HG03097 (cell line): ENCODE measurements around the gene DNAJC27.
"Not testable (repeated sequence)": the region's sequence is repeated elsewhere in the genome, so short reads cannot be mapped to it uniquely, and the experiment has no call there.

Experiments used
- ATAC-seq: cut with Tn5 transposase; IDR thresholded peaks from one replicate; pipeline ENCODE4 v1.9.1; 2021; ENCODE audit not compliant: unreplicated experiment, low FRiP score

Gene DNAJC27

DNA sequence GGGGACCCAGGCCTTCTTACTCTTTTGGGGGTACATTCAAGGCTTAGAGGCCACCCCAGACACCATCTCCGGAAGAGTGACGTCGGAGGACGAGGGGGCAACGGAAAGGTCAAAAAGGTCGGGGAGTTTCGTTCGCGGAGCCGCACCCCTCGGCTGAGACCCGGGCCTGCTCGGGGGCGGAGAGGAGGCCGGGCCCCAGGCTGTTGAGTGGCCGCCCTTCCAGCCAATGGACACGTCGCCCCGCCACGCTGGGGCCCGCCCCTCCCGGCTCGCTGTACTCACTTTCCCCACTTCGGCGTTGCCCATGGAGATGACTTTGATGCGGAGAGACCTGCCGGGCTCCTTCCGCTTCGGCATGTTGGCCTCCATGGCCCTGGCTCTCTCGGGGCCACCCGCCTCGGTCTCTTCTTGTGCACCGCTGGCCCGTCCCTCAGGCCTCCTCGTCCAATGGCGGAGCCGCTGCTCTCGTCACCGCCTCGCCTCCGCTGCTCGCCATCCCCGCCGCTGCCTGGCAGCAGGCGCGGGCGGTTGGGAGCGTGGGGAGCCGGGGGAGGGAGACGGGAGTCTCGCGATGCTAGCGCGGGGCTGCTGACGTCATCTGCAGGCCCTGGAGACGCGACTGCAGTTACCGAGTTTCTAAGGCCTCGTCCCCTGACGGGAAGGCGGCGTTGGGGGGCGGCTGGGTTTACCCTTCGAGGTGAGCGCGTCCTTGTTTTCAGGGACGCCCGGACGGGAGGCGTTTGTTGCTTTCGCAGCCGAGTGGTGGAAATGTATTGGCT is at the start of gene DNAJC27:
Gene DNAJC27, minus strand, starts transcription at position 420 of the 779 bp plus-strand sequence. Its CDS starts 51 bp downstream, at position 369.
- ATAC-seq: peak; percentile 94

DNA sequence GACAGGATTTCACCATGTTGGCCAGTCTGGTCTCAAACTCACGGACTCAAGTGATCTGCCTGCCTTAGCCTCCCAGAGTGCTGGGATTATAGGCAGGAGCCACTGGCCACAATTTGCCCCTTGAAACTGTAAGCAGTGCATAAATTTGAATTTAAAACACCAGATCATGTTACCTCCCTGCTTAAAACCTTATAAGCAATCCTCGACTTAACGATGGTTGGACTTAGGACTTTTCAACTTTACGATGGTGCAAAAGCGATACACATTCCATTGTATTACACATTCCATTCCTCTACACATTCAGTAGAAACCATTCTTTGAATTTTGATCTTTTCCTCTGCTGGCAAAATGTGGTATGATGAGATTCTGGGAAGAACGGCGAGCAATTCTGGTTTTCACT is 46.9 kb upstream of the DNAJC27 start:
- no peak for ATAC-seq

- ATAC-seq: no peak
Observed at GRCh38 chr2:25014631-25015030, 42.9 kb upstream of the DNAJC27 start.

DNA sequence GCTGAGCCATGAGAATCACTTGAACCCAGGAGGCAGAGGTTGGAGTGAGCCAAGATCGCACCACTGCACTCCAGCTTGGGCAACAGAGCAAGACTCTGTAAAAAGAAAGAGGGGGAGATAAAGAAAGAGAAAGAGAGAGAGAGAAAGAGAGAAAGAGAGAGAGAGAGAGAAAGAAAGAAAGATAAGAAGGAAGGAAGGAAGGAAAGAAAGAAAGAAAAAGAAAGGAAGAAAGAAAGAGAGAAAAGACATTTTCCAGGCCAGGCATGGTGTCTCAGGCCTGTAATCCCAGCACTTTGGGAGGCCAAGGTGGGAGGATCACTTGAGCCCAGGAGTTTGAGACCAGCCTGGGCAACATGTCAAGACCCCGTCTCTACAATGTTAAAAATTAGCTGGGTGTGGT is 39.6 kb upstream of the DNAJC27 start:
- ATAC-seq: not testable (repeated sequence)

DNA sequence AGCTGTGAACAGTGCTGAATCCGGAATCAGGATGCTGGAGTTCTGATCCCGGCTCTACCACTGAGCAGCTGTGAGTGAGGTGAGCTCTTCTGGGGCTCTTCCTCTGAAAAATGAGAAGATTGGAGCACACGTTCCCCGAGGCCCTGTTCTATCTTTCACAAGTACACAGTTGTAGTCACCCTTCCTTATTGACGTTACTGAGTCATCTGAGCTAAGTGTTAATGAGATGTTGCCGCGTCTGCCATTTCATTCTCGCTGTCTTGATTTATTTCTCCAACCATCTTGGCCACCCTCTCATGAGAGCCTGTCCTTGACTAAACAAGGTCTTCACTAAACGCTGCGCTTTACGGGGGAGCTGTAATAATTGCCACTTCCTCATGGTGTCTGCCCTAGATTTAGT is 38.2 kb upstream of the DNAJC27 start:
- no peak for ATAC-seq

GRCh38 chr2:25002066-25002465 is 30.3 kb upstream of the DNAJC27 start:
- ATAC-seq: no peak

GRCh38 chr2:25001325-25001637 is 29.5 kb upstream of the DNAJC27 start:
- no peak for ATAC-seq

- no peak for ATAC-seq
Observed at GRCh38 chr2:25000503-25001324, 29.0 kb upstream of the DNAJC27 start.

GRCh38 chr2:25000036-25000435 is 28.3 kb upstream of the DNAJC27 start:
- ATAC-seq: no peak

DNA sequence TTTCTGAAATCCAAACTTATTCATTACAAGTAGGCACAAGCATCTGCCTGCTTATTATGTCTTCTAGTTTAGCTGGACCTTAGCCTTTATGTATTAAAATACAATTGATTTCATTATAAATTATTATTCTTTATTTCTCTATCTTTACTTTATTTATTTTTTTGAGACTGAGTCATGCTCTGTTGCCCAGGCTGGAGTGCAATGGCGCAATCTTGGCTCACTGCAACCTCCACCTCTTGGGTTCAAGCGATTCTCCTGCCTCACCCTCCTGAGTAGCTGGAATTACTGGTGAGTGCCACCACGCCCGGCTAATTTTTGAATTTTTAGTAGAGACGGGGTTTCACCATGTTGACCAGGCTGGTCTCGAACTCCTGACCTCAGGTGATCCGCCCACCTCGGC is 27.3 kb upstream of the DNAJC27 start:
- ATAC-seq: not testable (repeated sequence)

DNA sequence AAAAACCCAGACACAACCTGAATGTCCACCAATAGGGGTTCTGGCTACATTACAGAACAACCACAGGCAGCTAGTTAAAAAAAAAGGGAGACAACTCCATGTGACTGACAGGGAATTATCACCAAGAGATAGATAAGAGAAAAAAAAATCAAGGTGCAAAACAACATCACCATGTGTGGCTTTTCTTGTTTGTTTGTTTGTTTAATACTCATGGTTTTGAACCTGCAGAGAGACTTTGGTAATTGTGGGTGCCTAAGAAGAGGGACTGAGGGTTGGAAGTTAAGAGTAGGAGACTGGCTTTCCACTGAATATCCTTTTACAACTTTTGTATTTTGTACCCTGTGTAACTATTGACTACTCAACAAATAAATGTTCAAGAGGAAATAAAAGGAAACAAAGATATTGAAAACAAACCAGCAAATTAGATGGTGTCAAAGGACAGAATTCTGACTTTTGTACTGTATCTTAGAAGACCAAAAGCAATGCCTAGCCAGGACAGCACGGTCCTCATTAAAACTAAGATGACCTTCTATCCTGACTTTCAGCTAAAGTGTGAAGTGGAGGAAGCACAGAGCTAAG is 22.5 kb upstream of the DNAJC27 start:
- no peak for ATAC-seq

DNA sequence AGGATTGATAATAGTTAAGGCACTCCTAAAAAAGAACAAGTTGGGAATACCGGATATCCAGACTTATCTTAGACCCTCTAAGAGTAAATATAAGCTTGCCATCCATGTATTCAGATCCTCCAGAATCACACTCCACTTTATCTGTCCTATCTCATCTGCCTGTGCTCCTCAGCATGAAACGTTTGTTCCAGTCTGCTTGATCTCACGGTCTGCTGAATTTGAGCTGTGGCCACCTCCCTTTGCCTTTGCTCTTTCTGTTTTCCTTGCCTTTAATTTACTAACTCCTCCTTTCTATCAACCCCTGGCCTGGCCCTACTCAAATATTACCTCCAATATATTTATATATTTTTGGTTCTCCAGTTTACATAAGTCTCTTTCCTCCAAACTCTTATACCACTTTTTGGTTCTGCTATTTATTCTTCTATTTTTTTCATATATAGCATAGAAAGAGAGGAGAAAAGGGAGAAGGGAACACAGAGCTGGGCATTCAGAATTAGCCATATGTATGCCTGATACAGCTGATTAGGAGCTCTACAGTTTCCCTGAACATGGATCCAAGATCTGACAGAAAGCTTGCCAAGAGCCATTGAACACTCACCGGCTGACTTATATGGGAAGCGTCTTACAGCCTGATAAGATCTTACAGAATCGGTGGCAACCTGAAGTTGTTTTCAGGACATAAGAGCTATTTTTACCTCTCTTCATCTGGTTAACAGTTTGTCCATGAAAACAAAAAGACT is 21.8 kb upstream of the DNAJC27 start:
- ATAC-seq: no peak

- no peak for ATAC-seq
Observed at GRCh38 chr2:24986372-24986771, 14.6 kb upstream of the DNAJC27 start.

- ATAC-seq: no peak
Observed at GRCh38 chr2:24985511-24985910, 13.8 kb upstream of the DNAJC27 start.

DNA sequence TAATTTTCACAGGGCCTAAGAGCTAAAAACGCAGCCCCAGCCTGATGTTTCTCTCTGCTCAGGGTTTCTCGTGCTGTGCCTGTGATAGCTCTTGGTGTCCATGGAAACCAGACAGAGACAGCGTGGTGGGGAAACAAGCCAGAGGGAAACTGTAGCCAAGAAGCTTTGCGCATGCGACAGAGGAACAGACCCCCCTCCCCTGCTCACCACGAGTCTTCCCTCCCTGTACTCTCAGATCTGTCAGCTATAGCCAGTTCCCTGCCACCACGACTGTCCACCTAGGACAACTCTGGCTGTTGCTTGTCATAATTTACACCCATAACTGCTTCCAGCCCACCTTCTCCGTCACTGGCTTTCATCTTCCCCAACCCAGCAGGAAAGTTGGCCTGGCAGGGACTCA is 13.2 kb upstream of the DNAJC27 start:
- no peak for ATAC-seq

DNA sequence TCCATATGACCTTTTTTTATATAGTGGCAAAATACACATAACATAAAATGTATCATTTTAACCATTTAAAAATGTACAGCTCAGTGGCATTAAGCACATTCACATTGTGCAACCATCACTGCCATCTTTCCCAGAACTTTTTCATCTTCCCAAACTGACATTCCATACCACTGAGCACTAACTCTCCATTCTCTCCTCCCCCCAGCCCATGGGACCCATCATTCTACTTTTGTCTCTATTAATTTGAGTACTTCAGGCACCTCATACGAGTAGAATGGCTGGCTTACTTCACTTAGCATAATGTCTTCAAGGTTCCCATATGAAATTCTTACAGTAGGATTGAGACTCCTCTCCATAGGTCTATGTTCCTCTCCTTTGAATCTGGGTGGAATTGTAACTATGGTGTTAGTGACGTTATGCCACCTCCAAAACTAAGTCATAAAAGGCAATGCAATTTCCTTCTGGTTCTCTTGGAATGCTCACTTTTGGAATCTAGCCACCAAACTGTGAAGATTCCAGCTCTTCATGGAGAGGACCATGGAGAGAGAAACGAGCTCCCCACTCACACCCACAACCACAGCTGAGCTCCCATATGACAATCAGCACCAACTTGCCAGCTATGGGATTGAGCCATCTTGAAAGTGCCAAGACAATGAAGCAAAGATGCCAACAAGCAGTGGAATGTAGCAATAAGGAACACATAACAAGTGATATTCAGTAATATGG is 9.8 kb upstream of the DNAJC27 start:
- no peak for ATAC-seq

DNA sequence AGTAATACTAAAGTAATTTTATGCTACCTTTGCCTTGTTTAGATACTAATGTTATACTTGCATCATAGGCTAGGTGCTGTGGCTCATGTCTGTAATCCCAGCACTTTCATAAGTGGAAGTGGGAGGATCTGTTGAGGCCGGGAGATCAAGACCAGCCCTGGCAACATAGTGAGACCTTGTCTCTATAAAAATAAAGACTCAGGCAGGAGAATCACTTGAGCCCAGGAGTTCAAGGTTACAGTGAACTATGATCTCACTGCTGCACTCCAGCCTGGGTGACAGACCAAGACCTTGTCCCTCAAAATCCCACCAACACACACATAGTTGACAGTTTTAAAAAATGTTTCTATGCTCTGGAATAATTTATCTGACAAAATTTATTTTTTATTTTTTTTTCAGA is 6.9 kb upstream of the DNAJC27 start:
- ATAC-seq: no peak

- ATAC-seq: no peak
Observed at GRCh38 chr2:24977631-24978030, 5.9 kb upstream of the DNAJC27 start.

DNA sequence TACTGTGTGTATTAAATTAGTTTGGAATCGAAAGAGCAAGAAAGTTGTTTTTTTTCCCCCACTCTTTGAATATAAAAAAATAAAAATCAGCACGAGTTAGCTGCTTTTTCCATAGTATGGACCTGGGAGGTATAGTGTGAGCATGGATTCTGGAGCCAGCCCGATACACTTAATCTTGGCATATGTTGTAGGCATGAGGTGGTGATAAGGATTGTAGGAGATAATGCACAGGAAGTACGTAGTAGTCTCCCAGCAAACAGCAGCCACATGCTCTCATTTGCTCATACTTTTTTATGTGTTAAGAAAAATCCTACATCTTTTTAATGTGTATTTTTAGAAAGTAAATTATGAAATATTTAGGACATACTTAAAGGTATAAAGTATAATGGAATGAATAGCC is 2.1 kb upstream of the DNAJC27 start:
- no peak for ATAC-seq

GRCh38 chr2:24972315-24972961 is 683 bp upstream of the DNAJC27 start:
- ATAC-seq: no peak
